ENCODE measurements around the gene UTP18.
"Not testable (repeated sequence)": the region's sequence is repeated elsewhere in the genome, so short reads cannot be mapped to it uniquely, and the experiment has no call there.

UTP18 gene

DNA sequence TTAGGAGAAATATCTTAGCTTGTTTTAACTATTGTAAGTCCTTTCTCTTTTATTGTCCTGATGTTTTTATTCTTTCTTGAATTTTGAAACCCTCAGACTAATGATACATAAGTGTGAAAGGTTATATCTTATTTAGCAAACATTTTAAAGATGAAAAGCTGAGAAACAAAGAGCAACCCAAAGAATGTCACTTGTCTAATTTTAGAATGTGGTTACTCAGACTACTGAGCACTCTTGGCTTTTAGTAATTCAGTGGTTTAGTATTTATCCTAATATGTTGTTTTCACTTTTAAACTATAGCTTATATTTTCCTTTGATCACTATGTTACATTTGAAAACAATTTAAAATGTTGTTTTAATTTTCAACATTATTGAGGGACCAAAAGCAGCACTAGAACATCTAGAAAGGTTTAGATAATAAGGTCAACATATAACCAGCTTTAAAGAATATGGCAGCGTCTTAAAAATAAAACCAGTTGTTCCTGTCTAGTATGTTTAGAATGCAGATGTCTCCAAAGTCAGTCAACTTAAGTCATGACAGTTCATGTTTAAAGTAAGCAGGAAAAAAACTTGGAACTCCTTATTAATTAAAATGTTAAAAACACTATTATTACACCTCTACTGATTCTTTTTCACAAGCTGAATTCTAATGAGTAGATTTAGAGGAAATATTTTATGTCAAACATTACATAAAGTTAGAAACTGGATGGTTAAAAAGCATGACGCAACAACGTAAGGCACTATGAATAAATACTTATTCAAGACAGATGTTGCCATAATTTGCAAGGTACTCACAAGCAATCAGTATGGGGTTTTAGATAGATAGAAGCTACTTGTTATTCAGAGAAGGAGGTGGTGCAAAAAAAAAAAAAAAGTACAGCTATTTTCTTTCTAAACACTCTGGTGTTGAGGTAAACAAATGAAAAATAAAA is 2.9 kb upstream of the UTP18 start:
- Histone ChIP-seq H3K27me3 (ENCODE audit: control insufficient read depth in 5 of 5, insufficient read depth in 4 of 5, low read length in 5 of 5) (peaks cover 0 to 4% (median 0%) of the 10 kb centered on the region in 5 donors), H3K27ac (ENCODE audit: low read depth, low read length) (no peak overlapping the region), H3K9ac (ENCODE audit: low read length in 5 of 5) (peak overlapping the region in 2 of 5 donors; percentile 37 to 46), H3K4me1 (ENCODE audit: control insufficient read depth in 5 of 5, insufficient read depth in 5 of 5, low read length in 5 of 5) (peaks cover 8 to 42% (median 32%) of the 10 kb centered on the region in 5 donors), H3K36me3 (ENCODE audit: control insufficient read depth in 5 of 5, insufficient read depth in 5 of 5, low read length in 5 of 5) (peaks cover 0 to 14% (median 4%) of the 10 kb centered on the region in 5 donors), H3K4me3 (ENCODE audit: low read depth in 1 of 5, low read length in 5 of 5) (no peak overlapping the region), H3K9me3 (ENCODE audit: control insufficient read depth in 5 of 5, low read length in 5 of 5) (no peaks in the 10 kb centered on the region)

DNA sequence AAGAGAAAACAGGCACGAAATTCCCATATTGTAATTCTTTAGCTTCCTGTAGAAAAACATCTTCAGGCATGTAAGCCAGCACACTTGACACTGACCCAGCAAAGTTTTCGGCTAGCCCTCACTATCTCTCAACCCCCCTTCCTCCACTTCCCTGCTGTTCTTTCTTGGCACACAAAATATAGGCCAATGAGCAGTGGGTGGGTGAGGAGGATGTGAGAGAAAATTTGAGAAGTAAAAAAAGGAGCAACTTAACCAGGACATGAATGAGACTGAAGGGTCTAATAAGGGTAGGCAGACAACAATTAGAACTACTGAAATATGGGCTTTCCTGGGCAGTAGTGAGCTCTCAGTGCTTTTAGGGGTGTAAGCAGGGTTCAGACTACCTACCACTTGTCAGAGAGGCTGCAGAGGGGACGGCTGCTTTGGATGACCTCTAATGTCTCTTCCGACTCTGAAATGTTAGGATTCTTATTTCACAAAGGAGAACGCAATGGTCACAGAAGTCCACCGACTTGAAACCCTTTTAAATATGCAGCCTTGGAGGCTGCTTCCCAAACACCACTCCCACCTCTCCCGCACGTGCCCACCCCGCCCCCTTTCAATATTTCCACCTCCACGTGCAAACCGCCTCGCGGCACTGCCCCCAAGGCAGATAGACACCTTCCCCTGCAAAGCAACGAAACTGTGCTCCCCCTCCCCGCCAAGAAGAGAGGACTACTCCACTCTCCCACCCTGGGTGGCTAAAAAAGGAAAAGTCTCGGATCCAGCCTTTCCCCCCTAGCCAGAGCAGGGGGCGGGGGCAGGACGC is 1.4 kb upstream of the UTP18 start:
- peaks cover 10 to 47% (median 37%) of the 10 kb centered on the region in 5 donors for H3K4me1 ChIP-seq (ENCODE audit: control insufficient read depth in 5 of 5, insufficient read depth in 5 of 5, low read length in 5 of 5)
- peaks cover 0 to 4% (median 0%) of the 10 kb centered on the region in 5 donors for H3K27me3 ChIP-seq (ENCODE audit: control insufficient read depth in 5 of 5, insufficient read depth in 4 of 5, low read length in 5 of 5)
- peak overlapping the region; percentile 70 to 93 (median 85) for H3K4me3 ChIP-seq (ENCODE audit: low read depth in 1 of 5, low read length in 5 of 5)
- peak overlapping the region; percentile 63 to 99 (median 88) for H3K9ac ChIP-seq (ENCODE audit: low read length in 5 of 5)
- H3K9me3 ChIP-seq (ENCODE audit: control insufficient read depth in 5 of 5, low read length in 5 of 5) = no peaks in the 10 kb centered on the region
- peaks cover 0 to 14% (median 4%) of the 10 kb centered on the region in 5 donors for H3K36me3 ChIP-seq (ENCODE audit: control insufficient read depth in 5 of 5, insufficient read depth in 5 of 5, low read length in 5 of 5)
- peak overlapping the region; percentile 97 for H3K27ac ChIP-seq (ENCODE audit: low read depth, low read length)

DNA sequence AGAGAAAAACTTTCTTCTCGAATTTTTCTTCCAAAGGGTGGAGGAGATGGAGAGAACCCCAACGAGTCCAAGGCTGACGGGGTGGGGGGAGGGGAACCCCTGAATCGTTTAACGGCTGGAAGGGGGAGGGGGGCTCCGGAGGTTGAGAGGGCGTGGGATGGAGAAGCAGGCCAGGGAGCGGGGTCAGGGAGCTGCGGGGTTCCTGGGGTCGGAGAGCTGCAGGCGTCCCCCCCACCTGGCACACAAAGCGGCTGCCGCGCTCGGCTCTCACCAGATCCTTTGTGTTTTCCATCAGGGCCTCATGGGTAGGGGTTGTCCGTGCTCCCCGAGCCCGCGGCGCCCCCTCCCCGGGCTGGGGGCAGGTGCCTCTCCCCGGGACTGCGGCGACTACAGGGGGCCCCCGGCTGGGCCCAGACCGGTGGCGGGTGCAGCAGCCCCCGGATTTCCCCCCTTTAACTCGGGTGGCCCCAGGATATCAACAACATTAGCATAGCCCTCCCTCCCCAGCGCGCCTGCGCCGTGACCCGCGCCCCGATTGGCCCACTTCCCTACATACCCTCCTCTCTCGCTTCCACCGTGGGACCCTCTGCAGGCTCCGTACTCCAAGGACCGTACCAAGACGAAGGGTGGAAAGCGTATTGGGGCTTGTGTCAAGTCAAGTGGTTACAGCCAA is 646 bp upstream of the UTP18 start, which contains the start of gene MBTD1:
TSS of gene MBTD1 (minus strand) at position 486 of the 673 bp plus-strand sequence. CDS start 34,888 bp downstream, outside the sequence.
- Histone ChIP-seq H3K4me3 (ENCODE audit: low read depth in 1 of 5, low read length in 5 of 5) (peak within 1 kb of the TSS; percentile 70 to 93 (median 85)), H3K36me3 (ENCODE audit: control insufficient read depth in 5 of 5, insufficient read depth in 5 of 5, low read length in 5 of 5) (peaks cover 0 to 10% (median 4%) of the 10 kb centered on the region in 5 donors), H3K4me1 (ENCODE audit: control insufficient read depth in 5 of 5, insufficient read depth in 5 of 5, low read length in 5 of 5) (peaks cover 10 to 47% (median 37%) of the 10 kb centered on the region in 5 donors), H3K27me3 (ENCODE audit: control insufficient read depth in 5 of 5, insufficient read depth in 4 of 5, low read length in 5 of 5) (peaks cover 0 to 4% (median 0%) of the 10 kb centered on the region in 5 donors), H3K27ac (ENCODE audit: low read depth, low read length) (peak within 1 kb of the TSS; percentile 97), H3K9ac (ENCODE audit: low read length in 5 of 5) (peak within 1 kb of the TSS; percentile 70 to 99 (median 91)), H3K9me3 (ENCODE audit: control insufficient read depth in 5 of 5, low read length in 5 of 5) (no peaks in the 10 kb centered on the region)

DNA sequence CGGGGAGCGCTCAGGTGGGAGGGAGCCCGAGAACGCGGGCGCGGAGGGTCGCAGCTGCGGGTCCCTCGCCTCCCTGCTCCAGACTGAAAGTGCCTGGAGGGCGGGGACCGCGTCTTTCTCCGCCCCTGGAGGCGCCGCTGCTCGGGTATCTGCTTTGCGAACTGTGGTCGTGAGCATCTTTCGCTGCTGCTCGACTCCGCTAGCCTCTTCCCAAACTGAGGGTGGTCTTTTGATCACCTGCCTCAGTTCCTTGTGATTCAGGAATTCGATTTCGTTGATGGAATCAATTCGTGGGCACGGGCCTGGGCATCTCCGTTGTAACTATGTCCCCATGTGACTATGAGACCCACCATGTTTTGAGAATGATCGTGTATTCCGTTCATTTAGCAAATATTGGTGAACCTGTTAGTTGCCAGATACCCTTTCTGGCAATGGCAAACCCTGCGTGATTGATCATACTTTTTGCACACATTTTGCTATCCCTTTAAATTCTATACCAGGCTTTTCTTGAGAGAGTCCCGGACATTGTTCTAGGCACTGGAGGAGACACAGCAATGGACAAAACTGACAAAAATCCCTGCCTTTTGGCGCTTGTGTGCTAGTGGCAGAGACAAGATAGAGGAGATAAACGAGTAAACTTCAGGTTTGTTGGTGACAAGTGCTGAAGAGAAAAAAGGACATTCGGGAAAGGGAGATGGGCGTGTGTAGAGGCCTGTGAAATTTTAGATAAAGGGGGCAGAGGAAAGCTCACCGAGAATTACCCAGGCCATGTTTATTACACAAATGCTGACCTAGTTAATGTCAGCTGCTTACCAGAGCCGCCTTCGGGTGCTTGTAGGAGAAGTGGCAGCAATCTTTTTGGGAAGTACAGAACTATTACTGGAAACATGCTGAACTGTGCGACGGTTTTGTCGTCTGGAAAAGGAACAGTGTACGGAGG is 948 bp downstream of the UTP18 start:
- H3K4me1 ChIP-seq (ENCODE audit: control insufficient read depth in 5 of 5, insufficient read depth in 5 of 5, low read length in 5 of 5) = peaks cover 10 to 47% (median 37%) of the 10 kb centered on the region in 5 donors
- peak overlapping the region; percentile 33 to 99 (median 88) for H3K9ac ChIP-seq (ENCODE audit: low read length in 5 of 5)
- no peaks in the 10 kb centered on the region for H3K9me3 ChIP-seq (ENCODE audit: control insufficient read depth in 5 of 5, low read length in 5 of 5)
- H3K36me3 ChIP-seq (ENCODE audit: control insufficient read depth in 5 of 5, insufficient read depth in 5 of 5, low read length in 5 of 5) = peaks cover under 1 to 6% (median 6%) of the 10 kb centered on the region in 5 donors
- peaks cover 0 to 4% (median 0%) of the 10 kb centered on the region in 5 donors for H3K27me3 ChIP-seq (ENCODE audit: control insufficient read depth in 5 of 5, insufficient read depth in 4 of 5, low read length in 5 of 5)
- peak overlapping the region; percentile 97 for H3K27ac ChIP-seq (ENCODE audit: low read depth, low read length)
- H3K4me3 ChIP-seq (ENCODE audit: low read depth in 1 of 5, low read length in 5 of 5) = peak overlapping the region; percentile 70 to 95 (median 85)

DNA sequence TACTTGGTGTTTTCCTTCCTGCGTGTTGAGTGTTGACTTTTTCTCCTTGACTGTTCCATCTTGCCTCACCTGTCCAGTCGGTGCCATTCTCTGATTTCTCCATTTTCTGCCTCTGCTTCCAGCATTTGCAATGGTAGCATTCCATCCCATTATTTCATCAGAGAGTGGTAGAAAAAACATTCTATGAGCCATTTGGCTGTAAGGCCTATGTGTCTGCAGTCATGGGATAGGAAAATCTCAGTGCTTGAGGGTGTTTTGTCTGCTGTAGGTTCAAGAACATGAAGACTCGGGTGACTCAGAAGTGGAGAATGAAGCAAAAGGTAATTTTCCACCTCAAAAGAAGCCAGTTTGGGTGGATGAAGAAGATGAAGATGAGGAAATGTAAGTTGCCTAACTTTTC is 2.7 kb downstream of the UTP18 start:
- Histone ChIP-seq H3K4me1 (ENCODE audit: control insufficient read depth in 5 of 5, insufficient read depth in 5 of 5, low read length in 5 of 5) (peaks cover 10 to 34% (median 27%) of the 10 kb centered on the region in 5 donors), H3K36me3 (ENCODE audit: control insufficient read depth in 5 of 5, insufficient read depth in 5 of 5, low read length in 5 of 5) (peaks cover 9 to 22% (median 13%) of the 10 kb centered on the region in 5 donors), H3K9me3 (ENCODE audit: control insufficient read depth in 5 of 5, low read length in 5 of 5) (no peaks in the 10 kb centered on the region), H3K4me3 (ENCODE audit: low read depth in 1 of 5, low read length in 5 of 5) (no peak overlapping the region), H3K27ac (ENCODE audit: low read depth, low read length) (no peak overlapping the region), H3K9ac (ENCODE audit: low read length in 5 of 5) (no peak overlapping the region), H3K27me3 (ENCODE audit: control insufficient read depth in 5 of 5, insufficient read depth in 4 of 5, low read length in 5 of 5) (peaks cover 0 to 4% (median 0%) of the 10 kb centered on the region in 5 donors)

DNA sequence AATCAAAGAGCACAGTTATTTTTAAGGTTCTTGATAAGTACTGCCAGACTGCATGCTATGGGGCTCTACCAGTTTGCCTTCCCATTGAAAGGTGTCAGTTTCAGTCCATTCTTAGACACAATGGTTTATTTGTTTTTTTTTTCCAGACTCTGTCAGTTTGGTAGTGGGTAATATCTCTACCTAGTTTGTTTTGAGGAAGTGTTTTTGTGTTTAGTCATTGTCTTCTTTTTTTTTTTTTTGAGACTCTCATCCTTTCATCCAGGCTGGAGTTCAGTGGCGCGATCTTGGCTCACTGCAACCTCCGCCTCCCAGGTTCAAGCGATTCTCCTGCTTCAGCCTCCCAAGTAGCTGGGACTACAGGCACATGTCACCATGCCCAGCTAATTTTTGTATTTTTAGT is 4.1 kb downstream of the UTP18 start:
- peak overlapping the region in 1 of 5 donors; percentile 30 for H3K9ac ChIP-seq (ENCODE audit: low read length in 5 of 5)
- not testable (repeated sequence) for H3K4me3 ChIP-seq (ENCODE audit: low read depth in 1 of 5, low read length in 5 of 5); H3K27ac ChIP-seq (ENCODE audit: low read depth, low read length); H3K27me3 ChIP-seq (ENCODE audit: control insufficient read depth in 5 of 5, insufficient read depth in 4 of 5, low read length in 5 of 5); H3K9me3 ChIP-seq (ENCODE audit: control insufficient read depth in 5 of 5, low read length in 5 of 5)
- H3K36me3 ChIP-seq (ENCODE audit: control insufficient read depth in 5 of 5, insufficient read depth in 5 of 5, low read length in 5 of 5) = peaks cover 11 to 36% (median 21%) of the 10 kb centered on the region in 5 donors
- peaks cover 6 to 20% (median 12%) of the 10 kb centered on the region in 5 donors for H3K4me1 ChIP-seq (ENCODE audit: control insufficient read depth in 5 of 5, insufficient read depth in 5 of 5, low read length in 5 of 5)

DNA sequence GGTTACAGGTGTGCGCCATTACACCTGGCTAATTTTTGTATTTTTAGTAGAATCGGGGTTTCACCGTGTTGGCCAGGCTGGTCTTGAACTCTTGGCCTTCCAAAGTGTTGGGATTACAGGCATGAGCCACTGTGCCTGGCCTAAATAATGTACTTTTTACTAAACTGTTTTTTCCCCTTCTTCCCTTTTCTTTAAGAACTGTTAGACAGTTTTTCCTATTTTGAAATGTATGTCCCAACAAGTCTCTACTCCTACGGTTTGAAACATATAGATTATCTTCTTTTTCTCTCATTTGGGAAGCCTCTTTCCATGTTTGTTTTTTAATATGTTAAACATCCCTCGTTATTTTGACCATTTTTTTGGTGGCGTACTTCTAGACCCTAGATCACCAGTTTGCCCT is 9.6 kb downstream of the UTP18 start:
- Histone ChIP-seq H3K27me3 (ENCODE audit: control insufficient read depth in 5 of 5, insufficient read depth in 4 of 5, low read length in 5 of 5) (no peaks in the 10 kb centered on the region), H3K4me3 (ENCODE audit: low read depth in 1 of 5, low read length in 5 of 5) (no peak overlapping the region), H3K4me1 (ENCODE audit: control insufficient read depth in 5 of 5, insufficient read depth in 5 of 5, low read length in 5 of 5) (peaks cover 0 to 7% (median 6%) of the 10 kb centered on the region in 5 donors), H3K9ac (ENCODE audit: low read length in 5 of 5) (no peak overlapping the region), H3K36me3 (ENCODE audit: control insufficient read depth in 5 of 5, insufficient read depth in 5 of 5, low read length in 5 of 5) (peaks cover 25 to 71% (median 26%) of the 10 kb centered on the region in 5 donors), H3K9me3 (ENCODE audit: control insufficient read depth in 5 of 5, low read length in 5 of 5) (no peaks in the 10 kb centered on the region), H3K27ac (ENCODE audit: low read depth, low read length) (peak overlapping the region; percentile 56)

DNA sequence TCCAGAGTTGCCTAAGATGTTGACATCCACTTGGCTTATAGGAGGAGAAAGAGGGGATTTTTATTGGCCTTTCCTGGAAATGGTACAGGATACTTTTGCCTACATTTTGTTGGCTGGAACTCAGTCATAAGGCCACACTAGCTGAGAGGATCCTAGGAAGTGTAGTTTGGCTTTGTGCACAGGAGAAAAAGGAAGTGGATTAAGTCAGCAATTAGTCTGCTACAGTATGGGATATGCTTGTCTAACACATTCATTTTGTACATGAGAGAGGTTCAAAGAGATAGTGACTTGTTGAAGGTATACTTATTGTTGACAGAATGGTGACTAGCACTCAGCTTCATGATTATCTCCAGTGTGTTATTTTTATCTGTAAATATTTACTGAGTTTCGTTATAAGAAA is 10.3 kb downstream of the UTP18 start:
- peaks cover 0 to 7% (median 6%) of the 10 kb centered on the region in 5 donors for H3K4me1 ChIP-seq (ENCODE audit: control insufficient read depth in 5 of 5, insufficient read depth in 5 of 5, low read length in 5 of 5)
- no peak overlapping the region for H3K4me3 ChIP-seq (ENCODE audit: low read depth in 1 of 5, low read length in 5 of 5)
- H3K9me3 ChIP-seq (ENCODE audit: control insufficient read depth in 5 of 5, low read length in 5 of 5) = no peaks in the 10 kb centered on the region
- H3K27ac ChIP-seq (ENCODE audit: low read depth, low read length) = peak overlapping the region; percentile 56
- H3K9ac ChIP-seq (ENCODE audit: low read length in 5 of 5) = no peak overlapping the region
- H3K27me3 ChIP-seq (ENCODE audit: control insufficient read depth in 5 of 5, insufficient read depth in 4 of 5, low read length in 5 of 5) = no peaks in the 10 kb centered on the region
- peaks cover 26 to 72% (median 29%) of the 10 kb centered on the region in 5 donors for H3K36me3 ChIP-seq (ENCODE audit: control insufficient read depth in 5 of 5, insufficient read depth in 5 of 5, low read length in 5 of 5)
